GM19043 (cell line): Measurements from ENCODE around the gene FZD8.

Experiments used
- ATAC-seq: cut with Tn5 transposase; IDR thresholded peaks from one replicate; pipeline ENCODE4 v1.9.1; 2021; ENCODE audit warnings: low read depth; ENCODE audit not compliant: unreplicated experiment

FZD8 gene

GRCh38 chr10:35641676-35642034 lies 441 bp downstream of the FZD8 start:
- peak; percentile 18 for ATAC-seq

GRCh38 chr10:35640951-35641675 lies 983 bp downstream of the FZD8 start:
- ATAC-seq: peak; percentile 36

GRCh38 chr10:35640474-35640873 lies 1.6 kb downstream of the FZD8 start:
- ATAC-seq: peak; percentile 32

GRCh38 chr10:35639728-35640401 lies 2.2 kb downstream of the FZD8 start:
- ATAC-seq: no peak

- no peak for ATAC-seq
Measured at GRCh38 chr10:35639021-35639727, 2.9 kb downstream of the FZD8 start.

GRCh38 chr10:35638101-35638500 lies 4.0 kb downstream of the FZD8 start:
- ATAC-seq: no peak

- no peak for ATAC-seq
Measured at GRCh38 chr10:35637462-35637861, 4.6 kb downstream of the FZD8 start.

- no peak for ATAC-seq
Measured at GRCh38 chr10:35636956-35637355, 5.1 kb downstream of the FZD8 start.

GRCh38 chr10:35635576-35635975 lies 6.5 kb downstream of the FZD8 start:
- ATAC-seq: peak; percentile 60

GRCh38 chr10:35633006-35633980 lies 8.8 kb downstream of the FZD8 start:
- ATAC-seq: no peak

GRCh38 chr10:35632027-35632426 lies 10.1 kb downstream of the FZD8 start:
- no peak for ATAC-seq

- ATAC-seq: no peak
Measured at GRCh38 chr10:35631404-35631803, 10.7 kb downstream of the FZD8 start.

GRCh38 chr10:35626971-35627507 lies 15.1 kb downstream of the FZD8 start:
- ATAC-seq: no peak

- ATAC-seq: no peak
Measured at GRCh38 chr10:35614312-35614711, 27.8 kb downstream of the FZD8 start.

GRCh38 chr10:35613597-35614226 lies 28.4 kb downstream of the FZD8 start:
- ATAC-seq: no peak

- ATAC-seq: no peak
Measured at GRCh38 chr10:35613107-35613440, 29.0 kb downstream of the FZD8 start.

- no peak for ATAC-seq
Measured at GRCh38 chr10:35612385-35613106, 29.6 kb downstream of the FZD8 start.

- no peak for ATAC-seq
Measured at GRCh38 chr10:35611750-35612149, 30.3 kb downstream of the FZD8 start.

- ATAC-seq: no peak
Measured at GRCh38 chr10:35608328-35608672, 33.8 kb downstream of the FZD8 start.
